ENCODE data around the gene KIF14.
A peak's percentile ranks its signal among the peaks of the same experiment; 100 is the strongest.
"Not testable (repeated sequence)": the region's sequence is repeated elsewhere in the genome, so short reads cannot be mapped to it uniquely, and the experiment has no call there.

The KIF14 gene

DNA sequence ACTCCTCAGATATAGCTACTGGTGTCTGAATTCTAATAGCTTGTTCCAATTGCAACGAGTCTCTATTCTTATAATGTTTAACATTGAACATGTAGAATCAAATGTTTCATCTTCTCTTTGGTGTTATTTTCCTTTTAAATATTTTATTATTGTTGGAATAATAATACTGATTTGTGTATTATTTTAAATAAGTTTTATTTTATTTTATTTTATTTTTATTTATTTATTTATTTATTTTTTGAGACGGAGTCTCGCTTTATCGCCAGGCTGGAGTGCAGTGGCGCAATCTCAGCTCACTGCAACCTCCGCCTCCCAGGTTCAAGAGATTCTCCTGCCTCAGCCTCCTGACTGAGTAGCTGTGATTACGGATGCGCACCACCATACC is 10.0 kb upstream of the KIF14 start:
- H3K4me3 ChIP-seq (ENCODE audit: low read length); H3K9me3 ChIP-seq (ENCODE audit: control insufficient read depth, low read length); DNase-seq (ENCODE audit: low read depth); H3K9ac ChIP-seq (ENCODE audit: low read length); H3K36me3 ChIP-seq (ENCODE audit: control insufficient read depth, insufficient read depth, low read length, severe bottlenecking); H3K27me3 ChIP-seq (replicated peaks; ENCODE audit: control insufficient read depth, insufficient read depth, low read length); H3K4me1 ChIP-seq (ENCODE audit: control insufficient read depth, insufficient read depth, low read length): not testable (repeated sequence)

DNA sequence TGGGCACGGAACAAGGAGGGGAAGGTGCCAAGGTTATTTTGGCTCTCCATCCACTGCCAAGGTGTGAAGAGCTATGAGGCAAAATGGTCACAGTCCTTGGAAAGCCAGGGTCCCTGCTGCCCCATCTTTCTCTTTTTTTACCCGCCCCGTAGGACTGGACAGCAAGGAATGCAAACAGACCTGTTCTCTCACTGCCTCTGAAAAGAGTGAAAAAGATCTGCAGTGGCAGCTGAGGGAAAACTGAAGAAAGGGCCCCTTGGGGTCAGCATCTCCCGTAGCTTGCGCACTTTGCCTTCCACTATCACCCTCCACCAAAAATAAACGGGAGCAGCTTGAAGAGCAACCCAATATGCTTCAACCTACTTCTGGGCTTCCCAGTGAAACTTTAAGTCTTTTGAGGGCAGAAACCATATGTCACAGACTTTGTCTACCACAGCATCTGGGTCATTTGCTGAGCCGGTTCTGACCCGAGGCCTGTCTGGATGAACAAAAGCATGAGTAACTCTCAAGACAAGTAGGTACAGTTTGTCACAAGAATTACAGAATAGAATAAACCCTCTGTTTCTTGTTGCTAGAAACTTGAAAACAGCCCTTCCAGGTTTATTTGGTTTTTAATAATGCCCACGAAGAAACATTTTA is 9.4 kb upstream of the KIF14 start:
- H3K9me3 ChIP-seq (ENCODE audit: control insufficient read depth, low read length), result no peaks in the 10 kb centered on the region
- H3K9ac ChIP-seq (ENCODE audit: low read length), result no peak overlapping the region
- H3K27me3 ChIP-seq (replicated peaks; ENCODE audit: control insufficient read depth, insufficient read depth, low read length), result no peaks in the 10 kb centered on the region
- no peaks in the 10 kb centered on the region for H3K36me3 ChIP-seq (ENCODE audit: control insufficient read depth, insufficient read depth, low read length, severe bottlenecking)
- no peaks in the 10 kb centered on the region for H3K4me1 ChIP-seq (ENCODE audit: control insufficient read depth, insufficient read depth, low read length)
- no peak for DNase-seq (ENCODE audit: low read depth)
- no peak overlapping the region for H3K4me3 ChIP-seq (ENCODE audit: low read length)

DNA sequence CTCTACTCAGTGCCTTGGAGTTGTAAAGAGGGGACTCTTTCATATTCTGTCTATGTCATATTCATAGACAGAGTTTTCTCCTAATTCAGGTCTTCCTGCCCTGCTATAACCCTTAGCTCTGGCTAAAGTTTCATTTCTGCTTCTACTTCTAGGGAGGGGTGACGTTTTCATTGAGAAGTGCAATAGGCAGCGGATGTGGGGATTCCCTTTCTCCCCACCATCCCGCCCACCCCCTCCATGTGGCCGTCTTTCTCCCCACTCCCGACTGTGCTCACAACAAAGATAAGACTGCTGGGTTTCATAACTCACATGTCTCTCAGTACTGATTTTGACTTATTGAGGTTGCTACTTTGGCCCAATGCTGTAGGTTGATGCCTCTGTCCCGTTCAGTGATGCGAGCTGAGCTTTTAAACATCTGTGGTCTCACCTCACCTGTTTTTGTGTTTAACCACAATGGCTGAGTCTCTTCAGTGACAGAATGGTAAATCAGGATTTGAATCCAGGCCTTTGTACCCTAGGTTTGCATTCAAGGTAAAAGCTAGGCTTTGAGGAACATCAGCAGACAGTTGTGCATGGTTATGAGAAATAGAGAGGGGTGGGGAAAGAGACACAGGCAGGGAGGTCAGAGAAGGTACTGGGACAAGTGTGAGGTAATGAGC is 7.8 kb upstream of the KIF14 start:
- no peak for DNase-seq (ENCODE audit: low read depth)
- Histone ChIP-seq H3K9ac (ENCODE audit: low read length) (no peak overlapping the region), H3K9me3 (ENCODE audit: control insufficient read depth, low read length) (no peaks in the 10 kb centered on the region), H3K36me3 (ENCODE audit: control insufficient read depth, insufficient read depth, low read length, severe bottlenecking) (no peaks in the 10 kb centered on the region), H3K4me1 (ENCODE audit: control insufficient read depth, insufficient read depth, low read length) (no peaks in the 10 kb centered on the region), H3K27me3 (replicated peaks; ENCODE audit: control insufficient read depth, insufficient read depth, low read length) (no peaks in the 10 kb centered on the region), H3K4me3 (ENCODE audit: low read length) (no peak overlapping the region)

DNA sequence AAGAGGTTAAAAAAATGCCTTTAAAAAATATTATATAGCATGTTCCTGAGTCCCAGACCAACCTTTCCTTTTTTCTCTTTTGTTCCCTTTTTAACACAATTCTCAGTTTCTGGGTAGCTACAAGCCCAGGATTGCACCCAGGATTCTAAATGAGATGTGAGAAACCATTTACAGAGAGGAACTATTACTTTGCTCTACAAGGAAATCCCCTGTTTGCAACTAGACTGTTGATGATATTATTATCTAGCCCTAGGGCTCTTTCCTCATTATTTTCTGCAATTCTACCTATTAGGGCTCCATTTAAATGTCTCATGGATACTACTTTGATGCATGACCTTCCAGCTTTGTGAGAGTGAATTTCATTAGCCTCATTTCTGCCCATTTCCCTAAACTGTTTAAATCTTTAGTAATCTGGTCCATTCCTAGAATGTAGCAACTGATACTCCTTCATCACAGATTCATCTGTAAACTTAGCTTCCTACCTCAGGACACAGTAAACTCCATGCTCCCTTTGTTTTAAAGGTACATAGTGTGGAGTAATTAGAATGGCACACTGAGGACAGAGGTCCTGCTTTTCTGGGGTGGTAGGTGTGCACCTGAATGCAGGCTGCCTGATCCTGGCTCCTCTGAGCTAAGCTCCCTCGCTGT is 7.1 kb upstream of the KIF14 start:
- Histone ChIP-seq H3K4me3 (ENCODE audit: low read length) (no peak overlapping the region), H3K4me1 (ENCODE audit: control insufficient read depth, insufficient read depth, low read length) (no peaks in the 10 kb centered on the region), H3K27me3 (replicated peaks; ENCODE audit: control insufficient read depth, insufficient read depth, low read length) (no peaks in the 10 kb centered on the region), H3K9me3 (ENCODE audit: control insufficient read depth, low read length) (no peaks in the 10 kb centered on the region), H3K36me3 (ENCODE audit: control insufficient read depth, insufficient read depth, low read length, severe bottlenecking) (no peaks in the 10 kb centered on the region), H3K9ac (ENCODE audit: low read length) (no peak overlapping the region)
- DNase-seq (ENCODE audit: low read depth), result no peak

DNA sequence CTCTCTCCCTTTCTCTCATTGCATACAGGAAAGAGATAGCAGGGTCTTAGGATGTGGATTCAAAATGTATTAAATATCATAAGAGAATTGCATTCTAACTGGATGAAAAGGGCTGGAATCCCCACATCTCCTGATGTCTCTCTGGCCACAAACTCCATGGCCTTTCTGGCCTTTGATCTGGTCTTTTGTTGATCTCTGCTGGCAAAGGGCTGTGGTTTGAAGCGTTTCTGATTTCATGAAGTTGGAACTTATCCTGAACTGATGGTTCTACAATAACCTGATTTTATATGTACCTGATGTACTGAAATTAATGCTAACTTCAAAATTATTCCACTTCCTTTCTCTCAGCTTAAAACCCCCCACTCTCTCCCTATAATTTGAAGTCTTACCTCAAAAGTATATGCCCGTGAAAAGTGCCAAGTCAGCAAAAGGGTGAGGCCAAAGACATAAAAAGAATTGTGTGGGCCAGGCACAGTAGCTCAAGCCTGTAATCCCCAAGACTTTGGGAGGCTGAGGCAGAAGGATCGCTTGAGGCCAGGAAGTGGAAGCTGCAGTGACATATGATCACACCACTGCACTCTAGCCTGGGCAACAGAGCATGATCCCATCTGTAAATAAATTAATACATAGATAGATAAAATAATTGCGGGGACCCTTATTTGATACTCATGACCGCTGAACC is 6.4 kb upstream of the KIF14 start:
- DNase-seq (ENCODE audit: low read depth), result no peak
- Histone ChIP-seq H3K36me3 (ENCODE audit: control insufficient read depth, insufficient read depth, low read length, severe bottlenecking) (no peaks in the 10 kb centered on the region), H3K27me3 (replicated peaks; ENCODE audit: control insufficient read depth, insufficient read depth, low read length) (no peaks in the 10 kb centered on the region), H3K4me1 (ENCODE audit: control insufficient read depth, insufficient read depth, low read length) (no peaks in the 10 kb centered on the region), H3K9me3 (ENCODE audit: control insufficient read depth, low read length) (no peaks in the 10 kb centered on the region), H3K4me3 (ENCODE audit: low read length) (no peak overlapping the region), H3K9ac (ENCODE audit: low read length) (no peak overlapping the region)

DNA sequence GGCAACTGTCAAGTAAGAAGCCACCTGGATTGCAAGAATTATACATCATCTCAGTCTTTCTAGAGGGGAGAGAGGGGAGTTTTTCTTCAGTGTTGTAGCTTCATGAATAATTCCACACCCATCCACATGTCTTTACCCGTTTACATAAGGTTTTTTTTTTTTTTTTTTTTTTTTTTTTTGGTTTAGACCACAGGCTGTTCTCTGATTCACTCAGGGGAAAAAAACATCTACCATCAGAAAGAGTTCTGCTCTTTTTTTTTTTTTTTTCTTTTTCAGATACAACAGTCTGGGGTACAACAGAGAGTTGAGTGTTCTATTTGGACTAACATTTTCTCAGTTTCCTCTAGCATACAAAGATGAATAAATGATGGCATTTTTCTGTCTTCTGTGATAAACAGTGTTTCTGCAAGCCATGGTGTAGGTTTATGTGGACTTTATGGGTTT is 4.9 kb upstream of the KIF14 start:
- H3K9ac ChIP-seq (ENCODE audit: low read length), result no peak overlapping the region
- no peaks in the 10 kb centered on the region for H3K9me3 ChIP-seq (ENCODE audit: control insufficient read depth, low read length)
- DNase-seq (ENCODE audit: low read depth), result peak; percentile 17
- H3K36me3 ChIP-seq (ENCODE audit: control insufficient read depth, insufficient read depth, low read length, severe bottlenecking), result no peaks in the 10 kb centered on the region
- no peaks in the 10 kb centered on the region for H3K4me1 ChIP-seq (ENCODE audit: control insufficient read depth, insufficient read depth, low read length)
- H3K27me3 ChIP-seq (replicated peaks; ENCODE audit: control insufficient read depth, insufficient read depth, low read length), result no peaks in the 10 kb centered on the region
- H3K4me3 ChIP-seq (ENCODE audit: low read length), result no peak overlapping the region

DNA sequence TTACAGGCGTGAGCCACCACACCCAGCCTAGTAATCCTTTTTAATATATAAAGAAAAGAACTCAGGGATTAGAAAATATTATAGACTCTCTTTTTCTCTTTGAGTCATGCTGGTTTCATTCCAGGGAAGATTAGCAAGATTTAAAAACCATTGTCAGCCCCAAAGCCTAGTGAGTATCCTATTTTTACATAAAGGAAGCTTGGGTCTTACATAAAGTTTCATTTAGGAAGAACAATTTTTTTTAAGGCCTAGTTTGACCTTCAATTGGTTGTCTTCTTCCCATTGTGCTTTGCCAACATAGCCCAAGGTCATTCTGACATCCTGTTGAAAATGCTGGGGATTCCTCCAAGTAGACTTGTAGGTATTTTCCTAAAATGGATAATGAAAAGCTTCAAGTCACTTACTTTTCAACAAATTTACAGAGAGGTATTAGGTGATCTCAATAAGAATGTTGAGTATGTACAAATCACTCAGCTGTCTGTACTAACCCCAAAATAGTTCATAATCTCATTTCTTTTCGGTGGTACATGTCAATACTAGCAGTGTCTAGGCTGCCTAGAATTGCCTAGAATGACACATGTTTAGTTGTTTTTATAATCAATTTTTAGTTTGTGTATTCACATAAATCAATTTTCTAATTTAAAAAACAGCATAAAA is 4.3 kb upstream of the KIF14 start:
- peaks cover 2% of the 10 kb centered on the region for H3K4me1 ChIP-seq (ENCODE audit: control insufficient read depth, insufficient read depth, low read length)
- DNase-seq (ENCODE audit: low read depth), result no peak
- no peaks in the 10 kb centered on the region for H3K27me3 ChIP-seq (replicated peaks; ENCODE audit: control insufficient read depth, insufficient read depth, low read length)
- H3K9ac ChIP-seq (ENCODE audit: low read length), result no peak overlapping the region
- H3K9me3 ChIP-seq (ENCODE audit: control insufficient read depth, low read length), result no peaks in the 10 kb centered on the region
- H3K36me3 ChIP-seq (ENCODE audit: control insufficient read depth, insufficient read depth, low read length, severe bottlenecking), result no peaks in the 10 kb centered on the region
- no peak overlapping the region for H3K4me3 ChIP-seq (ENCODE audit: low read length)

DNA sequence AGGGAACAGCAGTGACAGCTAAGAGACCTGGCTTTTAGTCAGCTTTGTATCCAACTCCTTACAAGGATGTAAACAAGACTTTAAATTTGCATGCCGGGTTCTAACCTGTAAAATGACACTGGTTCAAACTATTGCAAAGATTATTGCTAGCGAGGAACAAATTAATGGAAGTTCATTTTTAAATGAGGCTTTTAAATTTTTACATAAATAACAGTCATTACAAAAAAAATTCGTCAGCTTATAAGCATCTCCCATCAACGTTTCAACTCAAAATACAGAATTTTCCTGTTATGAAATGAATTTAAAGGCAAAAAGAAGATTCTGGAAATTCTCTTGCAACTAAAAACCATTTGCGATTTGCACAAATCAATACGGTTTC is 668 bp downstream of the KIF14 start:
- H3K4me1 ChIP-seq (ENCODE audit: control insufficient read depth, insufficient read depth, low read length), result peaks cover 4% of the 10 kb centered on the region
- H3K4me3 ChIP-seq (ENCODE audit: low read length), result peak overlapping the region; percentile 94
- H3K9me3 ChIP-seq (ENCODE audit: control insufficient read depth, low read length), result no peaks in the 10 kb centered on the region
- H3K9ac ChIP-seq (ENCODE audit: low read length), result peak overlapping the region; percentile 83
- H3K36me3 ChIP-seq (ENCODE audit: control insufficient read depth, insufficient read depth, low read length, severe bottlenecking), result no peaks in the 10 kb centered on the region
- H3K27me3 ChIP-seq (replicated peaks; ENCODE audit: control insufficient read depth, insufficient read depth, low read length), result no peaks in the 10 kb centered on the region
- DNase-seq (ENCODE audit: low read depth), result no peak

DNA sequence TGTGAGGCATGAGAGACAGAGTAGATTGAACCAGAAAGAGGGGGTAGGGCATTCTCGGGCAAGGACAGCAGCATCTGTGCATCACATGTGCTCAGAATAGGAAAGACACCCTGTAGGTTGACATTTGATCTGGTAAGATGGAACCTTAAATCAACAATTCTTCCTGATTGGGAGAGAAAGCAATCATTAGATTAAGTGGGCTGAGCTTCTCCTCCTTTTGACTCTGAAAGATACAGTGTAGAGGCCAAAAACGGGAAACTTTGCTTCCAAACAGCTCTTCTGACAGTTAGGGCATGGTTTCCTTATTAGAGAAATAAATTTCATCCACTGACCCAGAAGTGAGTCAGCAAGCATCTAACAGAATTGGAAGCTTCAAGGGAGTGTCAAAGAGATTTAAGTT is 9.7 kb downstream of the KIF14 start:
- Histone ChIP-seq H3K9ac (ENCODE audit: low read length) (no peak overlapping the region), H3K4me1 (ENCODE audit: control insufficient read depth, insufficient read depth, low read length) (peaks cover 6% of the 10 kb centered on the region), H3K9me3 (ENCODE audit: control insufficient read depth, low read length) (no peaks in the 10 kb centered on the region), H3K4me3 (ENCODE audit: low read length) (no peak overlapping the region), H3K27me3 (replicated peaks; ENCODE audit: control insufficient read depth, insufficient read depth, low read length) (no peaks in the 10 kb centered on the region), H3K36me3 (ENCODE audit: control insufficient read depth, insufficient read depth, low read length, severe bottlenecking) (no peaks in the 10 kb centered on the region)
- DNase-seq (ENCODE audit: low read depth), result peak; percentile 31

DNA sequence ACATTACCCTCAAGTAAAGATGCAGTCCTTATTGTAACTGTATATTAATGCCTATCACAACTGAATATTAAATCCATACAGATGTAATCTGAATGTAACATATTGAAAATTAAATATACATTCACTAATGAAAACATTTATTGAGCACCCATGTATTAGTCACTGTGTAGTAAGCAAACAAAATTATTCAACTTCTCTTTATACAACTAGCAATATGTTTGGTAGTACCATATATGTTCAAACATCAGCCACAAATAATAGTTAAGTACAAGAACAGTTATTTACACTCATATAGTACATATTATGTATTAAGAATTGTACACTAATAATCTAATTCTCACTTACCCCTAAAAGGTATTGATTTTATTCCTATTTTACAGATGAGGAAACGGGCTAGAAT is 17.9 kb downstream of the KIF14 start:
- Histone ChIP-seq H3K4me1 (ENCODE audit: control insufficient read depth, insufficient read depth, low read length) (no peaks in the 10 kb centered on the region), H3K9ac (ENCODE audit: low read length) (no peak overlapping the region), H3K4me3 (ENCODE audit: low read length) (no peak overlapping the region), H3K27me3 (replicated peaks; ENCODE audit: control insufficient read depth, insufficient read depth, low read length) (no peaks in the 10 kb centered on the region), H3K9me3 (ENCODE audit: control insufficient read depth, low read length) (no peaks in the 10 kb centered on the region), H3K36me3 (ENCODE audit: control insufficient read depth, insufficient read depth, low read length, severe bottlenecking) (no peaks in the 10 kb centered on the region)
- no peak for DNase-seq (ENCODE audit: low read depth)

DNA sequence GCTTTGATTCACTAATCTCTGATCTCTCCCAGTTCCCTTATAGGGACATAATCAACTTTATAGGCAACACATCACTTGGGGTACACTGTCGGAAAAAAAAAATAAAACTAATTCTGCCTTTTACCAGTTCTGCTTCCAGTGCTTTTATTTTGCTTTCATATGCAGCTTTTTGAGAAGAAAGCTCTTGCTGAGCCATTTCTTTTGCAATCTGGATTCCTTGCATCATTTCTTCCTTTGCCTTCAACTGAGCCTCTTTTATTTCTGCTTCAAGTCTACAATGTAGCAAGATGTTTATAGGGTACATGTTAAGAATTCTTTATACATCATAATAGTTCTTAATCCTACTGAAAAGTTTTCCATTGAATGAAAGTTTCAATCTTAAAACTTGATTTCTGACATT is 30.6 kb downstream of the KIF14 start:
- Histone ChIP-seq H3K4me3 (ENCODE audit: low read length) (no peak overlapping the region), H3K9ac (ENCODE audit: low read length) (no peak overlapping the region), H3K27me3 (replicated peaks; ENCODE audit: control insufficient read depth, insufficient read depth, low read length) (no peaks in the 10 kb centered on the region), H3K9me3 (ENCODE audit: control insufficient read depth, low read length) (no peaks in the 10 kb centered on the region), H3K4me1 (ENCODE audit: control insufficient read depth, insufficient read depth, low read length) (peaks cover 7% of the 10 kb centered on the region), H3K36me3 (ENCODE audit: control insufficient read depth, insufficient read depth, low read length, severe bottlenecking) (no peaks in the 10 kb centered on the region)
- DNase-seq (ENCODE audit: low read depth), result peak; percentile 37

Measured in adipocyte (in vitro differentiated cells).